Measurements from ENCODE around the gene KIZ.

KIZ gene

DNA sequence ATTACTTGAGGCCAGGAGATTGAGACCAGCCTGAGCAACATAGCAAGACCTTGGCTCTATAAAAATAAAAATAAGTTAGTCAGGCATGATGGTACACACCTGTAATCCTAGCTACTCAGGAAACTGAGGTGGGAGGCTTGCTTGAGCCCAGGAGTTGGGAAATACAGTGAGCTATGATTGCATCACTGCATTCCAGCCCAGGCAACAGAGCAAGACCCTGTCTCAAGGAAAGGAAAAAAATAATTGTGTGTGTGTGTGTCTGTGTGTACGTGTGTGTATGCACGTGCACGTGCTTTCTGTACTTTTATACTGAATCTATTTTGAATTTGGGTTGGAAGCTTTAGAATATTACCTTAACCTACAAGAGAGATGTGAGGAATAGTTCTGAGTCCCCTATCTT lies 58.9 kb downstream of the KIZ start:
- no peak overlapping the region for H3K27ac ChIP-seq (ENCODE audit: low read length)

DNA sequence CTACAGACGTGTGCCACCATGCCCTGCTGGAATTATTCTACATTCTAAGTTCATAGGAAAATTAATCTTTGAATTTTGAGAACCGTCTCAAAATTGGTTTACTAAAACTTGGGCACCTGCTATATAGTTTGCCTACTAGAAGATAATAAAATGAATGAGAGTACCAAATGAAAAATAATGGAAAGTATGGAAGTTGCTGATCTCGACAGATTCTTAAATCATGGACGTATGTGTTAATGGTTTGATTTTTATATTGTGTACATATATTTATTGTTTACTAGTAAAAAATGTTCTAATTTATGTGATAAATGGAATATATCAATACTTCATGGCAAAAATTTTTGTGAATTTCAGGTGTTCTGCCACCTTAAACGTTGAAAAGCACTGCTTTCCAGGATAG lies 60.0 kb downstream of the KIZ start:
- Histone ChIP-seq H2AFZ (ENCODE audit: low read depth, low read length) (no peak overlapping the region), H3K9ac (ENCODE audit: low read depth, low read length) (no peak overlapping the region), H3K4me2 (ENCODE audit: insufficient read depth, low read length) (no peak overlapping the region), H3K79me2 (ENCODE audit: insufficient read depth, low read length) (no peaks in the 10 kb centered on the region), H3K9me3 (ENCODE audit: insufficient read depth, low read length, severe bottlenecking) (no peaks in the 10 kb centered on the region), H3K4me1 (ENCODE audit: insufficient read depth, low read length) (no peaks in the 10 kb centered on the region), H4K20me1 (ENCODE audit: insufficient read depth, low read length) (0 out of 2 replicates have a peak, but pooled peaks cover 3% of the 10 kb centered on the region), H3K27ac (ENCODE audit: low read length) (no peak overlapping the region), H3K4me3 (ENCODE audit: low read depth in 1 of 2, low read length in 2 of 2) (no peak overlapping the region), H3K27me3 (ENCODE audit: insufficient read depth, low read length, poor library complexity) (no peaks in the 10 kb centered on the region), H3K36me3 (ENCODE audit: insufficient read depth, low read length) (no peaks in the 10 kb centered on the region)
- TF ChIP-seq EZH2 (IDR thresholded peaks at IDR 0.05; ENCODE audit: borderline replicate concordance, low read depth, low read length, severe bottlenecking) = no peak
- TF ChIP-seq, protein P1, sequence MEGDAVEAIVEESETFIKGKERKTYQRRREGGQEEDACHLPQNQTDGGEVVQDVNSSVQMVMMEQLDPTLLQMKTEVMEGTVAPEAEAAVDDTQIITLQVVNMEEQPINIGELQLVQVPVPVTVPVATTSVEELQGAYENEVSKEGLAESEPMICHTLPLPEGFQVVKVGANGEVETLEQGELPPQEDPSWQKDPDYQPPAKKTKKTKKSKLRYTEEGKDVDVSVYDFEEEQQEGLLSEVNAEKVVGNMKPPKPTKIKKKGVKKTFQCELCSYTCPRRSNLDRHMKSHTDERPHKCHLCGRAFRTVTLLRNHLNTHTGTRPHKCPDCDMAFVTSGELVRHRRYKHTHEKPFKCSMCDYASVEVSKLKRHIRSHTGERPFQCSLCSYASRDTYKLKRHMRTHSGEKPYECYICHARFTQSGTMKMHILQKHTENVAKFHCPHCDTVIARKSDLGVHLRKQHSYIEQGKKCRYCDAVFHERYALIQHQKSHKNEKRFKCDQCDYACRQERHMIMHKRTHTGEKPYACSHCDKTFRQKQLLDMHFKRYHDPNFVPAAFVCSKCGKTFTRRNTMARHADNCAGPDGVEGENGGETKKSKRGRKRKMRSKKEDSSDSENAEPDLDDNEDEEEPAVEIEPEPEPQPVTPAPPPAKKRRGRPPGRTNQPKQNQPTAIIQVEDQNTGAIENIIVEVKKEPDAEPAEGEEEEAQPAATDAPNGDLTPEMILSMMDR (IDR thresholded peaks at IDR 0.05; ENCODE audit: borderline replicate concordance, extremely low read depth, low read length, poor library complexity, severe bottlenecking) = no peak
- no peak for ATAC-seq (ENCODE audit: insufficient read depth, low read depth)
- no peak for DNase-seq

More for the DNA sequence above, 58.9 kb downstream of the KIZ start:
- DNase-seq = no peak
- Histone ChIP-seq H2AFZ (ENCODE audit: low read depth, low read length) (no peak overlapping the region), H3K4me2 (ENCODE audit: insufficient read depth, low read length) (no peak overlapping the region), H3K9me3 (ENCODE audit: insufficient read depth, low read length, severe bottlenecking) (no peaks in the 10 kb centered on the region), H3K4me3 (ENCODE audit: low read depth in 1 of 2, low read length in 2 of 2) (no peak overlapping the region), H3K9ac (ENCODE audit: low read depth, low read length) (no peak overlapping the region), H3K4me1 (ENCODE audit: insufficient read depth, low read length) (no peaks in the 10 kb centered on the region), H3K79me2 (ENCODE audit: insufficient read depth, low read length) (no peaks in the 10 kb centered on the region), H4K20me1 (ENCODE audit: insufficient read depth, low read length) (0 out of 2 replicates have a peak, but pooled peaks cover 3% of the 10 kb centered on the region), H3K27me3 (ENCODE audit: insufficient read depth, low read length, poor library complexity) (no peaks in the 10 kb centered on the region), H3K36me3 (ENCODE audit: insufficient read depth, low read length) (no peaks in the 10 kb centered on the region)
- TF ChIP-seq EZH2 (IDR thresholded peaks at IDR 0.05; ENCODE audit: borderline replicate concordance, low read depth, low read length, severe bottlenecking) = no peak
- TF ChIP-seq, protein P1 (IDR thresholded peaks at IDR 0.05; ENCODE audit: borderline replicate concordance, extremely low read depth, low read length, poor library complexity, severe bottlenecking) = no peak
- ATAC-seq (ENCODE audit: insufficient read depth, low read depth) = no peak

DNA sequence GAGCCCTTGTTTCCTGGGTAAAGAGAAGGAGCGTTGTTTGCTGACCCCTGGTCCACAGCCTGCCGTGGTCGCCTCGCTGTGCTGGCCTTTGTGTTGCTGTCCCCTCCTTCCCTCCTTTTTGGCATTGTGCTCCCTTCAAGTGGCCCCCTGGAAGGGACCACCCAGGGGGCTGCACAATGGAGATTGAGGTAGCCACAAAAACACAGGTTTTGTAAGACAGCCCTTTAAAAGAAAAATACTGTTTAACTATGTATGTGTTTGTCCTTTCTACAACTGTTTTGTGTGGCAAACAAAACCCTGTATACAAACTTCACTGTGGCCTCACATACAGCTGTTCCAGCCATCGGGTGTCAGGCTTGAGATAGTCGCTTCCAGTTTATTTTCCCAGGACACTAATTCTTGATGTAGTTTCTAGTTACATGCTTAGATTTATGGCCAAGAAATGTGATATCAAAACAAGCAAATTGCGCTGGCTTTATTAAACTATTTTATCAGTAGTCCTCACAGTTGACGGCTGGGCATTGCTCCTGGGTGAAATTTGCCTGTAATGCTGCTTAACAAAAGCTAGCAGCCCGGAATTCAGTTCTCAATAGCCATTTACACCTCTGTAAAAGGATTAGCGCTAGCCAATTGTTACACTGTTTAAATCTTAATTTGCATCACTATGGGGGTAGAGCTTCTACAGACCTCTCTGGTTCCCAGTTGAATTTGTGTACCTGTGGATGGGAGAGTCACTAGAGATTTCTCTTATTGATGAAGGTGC lies 64.1 kb downstream of the KIZ start:
- no peaks in the 10 kb centered on the region for H3K27me3 ChIP-seq (ENCODE audit: insufficient read depth, low read length, poor library complexity)
- no peaks in the 10 kb centered on the region for H3K9me3 ChIP-seq (ENCODE audit: insufficient read depth, low read length, severe bottlenecking)
- TF ChIP-seq EZH2 (IDR thresholded peaks at IDR 0.05; ENCODE audit: borderline replicate concordance, low read depth, low read length, severe bottlenecking) = no peak
- TF ChIP-seq, protein P1 (IDR thresholded peaks at IDR 0.05; ENCODE audit: borderline replicate concordance, extremely low read depth, low read length, poor library complexity, severe bottlenecking) = no peak
- H4K20me1 ChIP-seq (ENCODE audit: insufficient read depth, low read length) = 0 out of 2 replicates have a peak, but pooled peaks cover 3% of the 10 kb centered on the region
- H2AFZ ChIP-seq (ENCODE audit: low read depth, low read length) = no peak overlapping the region
- H3K27ac ChIP-seq (ENCODE audit: low read length) = no peak overlapping the region
- no peak overlapping the region for H3K4me3 ChIP-seq (ENCODE audit: low read depth in 1 of 2, low read length in 2 of 2)
- no peak overlapping the region for H3K4me2 ChIP-seq (ENCODE audit: insufficient read depth, low read length)
- H3K9ac ChIP-seq (ENCODE audit: low read depth, low read length) = no peak overlapping the region
- H3K4me1 ChIP-seq (ENCODE audit: insufficient read depth, low read length) = no peaks in the 10 kb centered on the region
- no peaks in the 10 kb centered on the region for H3K36me3 ChIP-seq (ENCODE audit: insufficient read depth, low read length)
- ATAC-seq (ENCODE audit: insufficient read depth, low read depth) = no peak
- DNase-seq = no peak
- no peaks in the 10 kb centered on the region for H3K79me2 ChIP-seq (ENCODE audit: insufficient read depth, low read length)

Data from DND-41 (cell line).